H1 (cell line): ENCODE results near the gene BMP4. TPM values are rescaled to one million over a fixed set of nuclear protein-coding genes. Genes with fewer than 3 reads are reported as not detected.

Experiments
- BCL11A ChIP-seq, 2 experiments: IDR thresholded peaks; one replicate each; pipeline ENCODE4 v1.6.1; 2011; ENCODE audit warnings: low read depth in 2 of 2, low read length in 2 of 2, mild to moderate bottlenecking in 2 of 2
- BRCA1 ChIP-seq: IDR thresholded peaks from 2 replicates; pipeline ENCODE4 v1.6.1; 2012; ENCODE audit warnings: low read depth, low read length, improper control_type of control experiment
- FOSL1 ChIP-seq: IDR thresholded peaks from 2 replicates; pipeline ENCODE4 v1.6.1; 2011; ENCODE audit warnings: mild to moderate bottlenecking, low read depth, low read length, moderate library complexity; ENCODE audit not compliant: insufficient read depth
- polyA plus RNA-seq, 7 experiments: library from polyadenylated mRNA; depleted of rRNA in 3 of 7; stranded (reverse) in 5 of 7; unstranded in 2 of 7; fragments of >200 nt in 5 of 7; fragments of 200-250 nt in 2 of 7; gene quantifications; 1 replicate in 5 of 7; 2 replicates in 1 of 7; 4 replicates in 1 of 7; pipeline versions ENCODE4 v1.2.1 to v1.2.3, GENCODE V29; 2011 to 2013; ENCODE audit warnings: missing spikeins in 2 of 7, mixed read lengths in 2 of 7
- total RNA-seq: library from RNA; stranded (reverse); fragmentation: NEBNext Ultra II Directional; extraction: Animal tissue kit (Norgen Biotek cat#: 25700); gene quantifications from 2 replicates; pipeline ENCODE4 v1.2.1, GENCODE V29; 2021

Gene BMP4
- total and polyA plus RNA-seq, 2 of the 8 experiments (the other 6 are each of a cell fraction or from before 2014, with no cell fraction given): 2.3 to 5.4 TPM

GRCh38 chr14:53953828-53954550, 2.6 kb downstream of the BMP4 start (continued):
- TF ChIP-seq BCL11A (IDR thresholded peaks at IDR 0.05; ENCODE audit: low read depth in 2 of 2, low read length in 2 of 2): no peak
- TF ChIP-seq FOSL1: no peak
- TF ChIP-seq BRCA1: no peak
